ENCODE measurements around the gene AGBL4.

Gene AGBL4

GRCh38 chr1:48889615-48890014 lies 1134.1 kb downstream of the AGBL4 start:
- no peak for DNase-seq (ENCODE audit: low read depth)

GRCh38 chr1:48889082-48889481 lies 1134.7 kb downstream of the AGBL4 start:
- no peak for DNase-seq (ENCODE audit: low read depth)

- DNase-seq (ENCODE audit: low read depth), result no peak
Observed at GRCh38 chr1:48887796-48888195, 1136.0 kb downstream of the AGBL4 start.

GRCh38 chr1:48882020-48882419 lies 1141.7 kb downstream of the AGBL4 start:
- DNase-seq (ENCODE audit: low read depth), result no peak

- no peak for DNase-seq (ENCODE audit: low read depth)
Observed at GRCh38 chr1:48878191-48878940, 1145.4 kb downstream of the AGBL4 start.

- DNase-seq (ENCODE audit: low read depth), result no peak
Observed at GRCh38 chr1:48876330-48876785, 1147.4 kb downstream of the AGBL4 start.

- DNase-seq (ENCODE audit: low read depth), result no peak
Observed at GRCh38 chr1:48875552-48876329, 1148.0 kb downstream of the AGBL4 start.

- no peak for DNase-seq (ENCODE audit: low read depth)
Observed at GRCh38 chr1:48873944-48874343, 1149.8 kb downstream of the AGBL4 start.

GRCh38 chr1:48870596-48870995 lies 1153.2 kb downstream of the AGBL4 start:
- no peak for DNase-seq (ENCODE audit: low read depth)

GRCh38 chr1:48869116-48869893 lies 1154.4 kb downstream of the AGBL4 start:
- DNase-seq (ENCODE audit: low read depth), result no peak

- no peak for DNase-seq (ENCODE audit: low read depth)
Observed at GRCh38 chr1:48864913-48865312, 1158.8 kb downstream of the AGBL4 start.

GRCh38 chr1:48859456-48859855 lies 1164.3 kb downstream of the AGBL4 start:
- DNase-seq (ENCODE audit: low read depth), result no peak

- DNase-seq (ENCODE audit: low read depth), result no peak
Observed at GRCh38 chr1:48858200-48858920, 1165.4 kb downstream of the AGBL4 start.

- DNase-seq (ENCODE audit: low read depth), result no peak
Observed at GRCh38 chr1:48853006-48853405, 1170.7 kb downstream of the AGBL4 start.

GRCh38 chr1:48851638-48852037 lies 1172.1 kb downstream of the AGBL4 start:
- no peak for DNase-seq (ENCODE audit: low read depth)

GRCh38 chr1:48848035-48848434 lies 1175.7 kb downstream of the AGBL4 start:
- DNase-seq (ENCODE audit: low read depth), result no peak

- no peak for DNase-seq (ENCODE audit: low read depth)
Observed at GRCh38 chr1:48846441-48846840, 1177.3 kb downstream of the AGBL4 start.

GRCh38 chr1:48844187-48844586 lies 1179.6 kb downstream of the AGBL4 start:
- no peak for DNase-seq (ENCODE audit: low read depth)

GRCh38 chr1:48841966-48842365 lies 1181.8 kb downstream of the AGBL4 start:
- no peak for DNase-seq (ENCODE audit: low read depth)

- DNase-seq (ENCODE audit: low read depth), result no peak
Observed at GRCh38 chr1:48841461-48841860, 1182.3 kb downstream of the AGBL4 start.

GRCh38 chr1:48831120-48831978 lies 1192.4 kb downstream of the AGBL4 start:
- DNase-seq (ENCODE audit: low read depth), result no peak
